ENCODE results near the gene SDE2.
"Not testable (repeated sequence)": the region's sequence is repeated elsewhere in the genome, so short reads cannot be mapped to it uniquely, and the experiment has no call there.

The SDE2 gene

GRCh38 chr1:226003502-226004170 is 4.5 kb upstream of the SDE2 start:
- Histone ChIP-seq H3K27ac (ENCODE audit: low read depth, low read length) (no peak overlapping the region), H3K27me3 (ENCODE audit: control insufficient read depth in 1 of 2, insufficient read depth in 2 of 2, low read length in 2 of 2) (no peaks in the 10 kb centered on the region), H3K36me3 (ENCODE audit: insufficient read depth, low read length) (no peaks in the 10 kb centered on the region), H3K9ac (ENCODE audit: low read length) (no peak overlapping the region), H3K4me3 (ENCODE audit: low read depth in 1 of 2, low read length in 2 of 2) (no peak overlapping the region), H3K9me3 (ENCODE audit: low read length) (no peaks in the 10 kb centered on the region), H3K4me1 (ENCODE audit: insufficient read depth, low read length) (peaks cover 6% of the 10 kb centered on the region)

GRCh38 chr1:226002667-226003501 is 3.7 kb upstream of the SDE2 start:
- H3K27ac ChIP-seq (ENCODE audit: low read depth, low read length): no peak overlapping the region
- peaks cover 12% of the 10 kb centered on the region for H3K4me1 ChIP-seq (ENCODE audit: insufficient read depth, low read length)
- H3K9me3 ChIP-seq (ENCODE audit: low read length): no peaks in the 10 kb centered on the region
- H3K27me3 ChIP-seq (ENCODE audit: control insufficient read depth in 1 of 2, insufficient read depth in 2 of 2, low read length in 2 of 2): no peaks in the 10 kb centered on the region
- H3K4me3 ChIP-seq (ENCODE audit: low read depth in 1 of 2, low read length in 2 of 2): no peak overlapping the region
- H3K9ac ChIP-seq (ENCODE audit: low read length): no peak overlapping the region
- no peaks in the 10 kb centered on the region for H3K36me3 ChIP-seq (ENCODE audit: insufficient read depth, low read length)

GRCh38 chr1:226001963-226002666 is 3.0 kb upstream of the SDE2 start:
- H3K27me3 ChIP-seq (ENCODE audit: control insufficient read depth in 1 of 2, insufficient read depth in 2 of 2, low read length in 2 of 2): no peaks in the 10 kb centered on the region
- H3K36me3 ChIP-seq (ENCODE audit: insufficient read depth, low read length): no peaks in the 10 kb centered on the region
- no peaks in the 10 kb centered on the region for H3K9me3 ChIP-seq (ENCODE audit: low read length)
- no peak overlapping the region for H3K27ac ChIP-seq (ENCODE audit: low read depth, low read length)
- no peak overlapping the region for H3K9ac ChIP-seq (ENCODE audit: low read length)
- H3K4me1 ChIP-seq (ENCODE audit: insufficient read depth, low read length): peaks cover 17% of the 10 kb centered on the region
- H3K4me3 ChIP-seq (ENCODE audit: low read depth in 1 of 2, low read length in 2 of 2): no peak overlapping the region

- Histone ChIP-seq H3K4me1 (ENCODE audit: insufficient read depth, low read length) (peaks cover 22% of the 10 kb centered on the region), H3K4me3 (ENCODE audit: low read depth in 1 of 2, low read length in 2 of 2) (no peak overlapping the region), H3K27ac (ENCODE audit: low read depth, low read length) (no peak overlapping the region), H3K9me3 (ENCODE audit: low read length) (no peaks in the 10 kb centered on the region), H3K27me3 (ENCODE audit: control insufficient read depth in 1 of 2, insufficient read depth in 2 of 2, low read length in 2 of 2) (no peaks in the 10 kb centered on the region), H3K36me3 (ENCODE audit: insufficient read depth, low read length) (no peaks in the 10 kb centered on the region), H3K9ac (ENCODE audit: low read length) (no peak overlapping the region)
These were observed 1.9 kb upstream of the SDE2 start for GRCh38 chr1:226001088-226001487.

GRCh38 chr1:226000493-226001081 is 1.4 kb upstream of the SDE2 start:
- H3K27me3 ChIP-seq (ENCODE audit: control insufficient read depth in 1 of 2, insufficient read depth in 2 of 2, low read length in 2 of 2); H3K9ac ChIP-seq (ENCODE audit: low read length); H3K36me3 ChIP-seq (ENCODE audit: insufficient read depth, low read length); H3K9me3 ChIP-seq (ENCODE audit: low read length); H3K4me3 ChIP-seq (ENCODE audit: low read depth in 1 of 2, low read length in 2 of 2); H3K27ac ChIP-seq (ENCODE audit: low read depth, low read length): not testable (repeated sequence)
- H3K4me1 ChIP-seq (ENCODE audit: insufficient read depth, low read length): peaks cover 22% of the 10 kb centered on the region

- Histone ChIP-seq H3K9me3 (ENCODE audit: low read length) (no peaks in the 10 kb centered on the region), H3K4me3 (ENCODE audit: low read depth in 1 of 2, low read length in 2 of 2) (peak overlapping the region; percentile 70 to 82), H3K27me3 (ENCODE audit: control insufficient read depth in 1 of 2, insufficient read depth in 2 of 2, low read length in 2 of 2) (no peaks in the 10 kb centered on the region), H3K4me1 (ENCODE audit: insufficient read depth, low read length) (peaks cover 22% of the 10 kb centered on the region), H3K9ac (ENCODE audit: low read length) (peak overlapping the region; percentile 84), H3K36me3 (ENCODE audit: insufficient read depth, low read length) (peaks cover 1% of the 10 kb centered on the region), H3K27ac (ENCODE audit: low read depth, low read length) (peak overlapping the region; percentile 90)
These were observed 782 bp upstream of the SDE2 start for GRCh38 chr1:225999912-226000337.

- Histone ChIP-seq H3K36me3 (ENCODE audit: insufficient read depth, low read length) (peaks cover 13% of the 10 kb centered on the region), H3K4me1 (ENCODE audit: insufficient read depth, low read length) (peaks cover 22% of the 10 kb centered on the region), H3K9ac (ENCODE audit: low read length) (peak overlapping the region; percentile 81), H3K27me3 (ENCODE audit: control insufficient read depth in 1 of 2, insufficient read depth in 2 of 2, low read length in 2 of 2) (no peaks in the 10 kb centered on the region), H3K9me3 (ENCODE audit: low read length) (no peaks in the 10 kb centered on the region), H3K4me3 (ENCODE audit: low read depth in 1 of 2, low read length in 2 of 2) (peak overlapping the region; percentile 82 to 84), H3K27ac (ENCODE audit: low read depth, low read length) (peak overlapping the region; percentile 91)
These were observed 450 bp downstream of the SDE2 start for GRCh38 chr1:225998560-225999226.

GRCh38 chr1:225996946-225997545 is 2.1 kb downstream of the SDE2 start:
- Histone ChIP-seq H3K27me3 (ENCODE audit: control insufficient read depth in 1 of 2, insufficient read depth in 2 of 2, low read length in 2 of 2) (no peaks in the 10 kb centered on the region), H3K9me3 (ENCODE audit: low read length) (no peaks in the 10 kb centered on the region), H3K9ac (ENCODE audit: low read length) (no peak overlapping the region), H3K27ac (ENCODE audit: low read depth, low read length) (no peak overlapping the region), H3K4me1 (ENCODE audit: insufficient read depth, low read length) (peaks cover 22% of the 10 kb centered on the region), H3K36me3 (ENCODE audit: insufficient read depth, low read length) (peaks cover 27% of the 10 kb centered on the region), H3K4me3 (ENCODE audit: low read depth in 1 of 2, low read length in 2 of 2) (no peak overlapping the region)

- no peaks in the 10 kb centered on the region for H3K27me3 ChIP-seq (ENCODE audit: control insufficient read depth in 1 of 2, insufficient read depth in 2 of 2, low read length in 2 of 2)
These were observed 3.0 kb downstream of the SDE2 start for GRCh38 chr1:225995919-225996864.

More at GRCh38 chr1:225995919-225996864, 3.0 kb downstream of the SDE2 start:
- Histone ChIP-seq H3K27ac (ENCODE audit: low read depth, low read length) (no peak overlapping the region), H3K9ac (ENCODE audit: low read length) (no peak overlapping the region), H3K4me1 (ENCODE audit: insufficient read depth, low read length) (peaks cover 22% of the 10 kb centered on the region), H3K4me3 (ENCODE audit: low read depth in 1 of 2, low read length in 2 of 2) (no peak overlapping the region), H3K36me3 (ENCODE audit: insufficient read depth, low read length) (peaks cover 36% of the 10 kb centered on the region), H3K9me3 (ENCODE audit: low read length) (no peaks in the 10 kb centered on the region)
